ENCODE measurements around the gene GTF2B.
"Not testable (repeated sequence)": the region's sequence is repeated elsewhere in the genome, so short reads cannot be mapped to it uniquely, and the experiment has no call there.

Gene GTF2B

GRCh38 chr1:88888750-88889149, 2.6 kb downstream of the GTF2B start:
- no peak for DNase-seq (ENCODE audit: extremely low read depth in 1 of 2, low read depth in 1 of 2)

GRCh38 chr1:88885933-88886332, 5.4 kb downstream of the GTF2B start:
- no peak for DNase-seq (ENCODE audit: extremely low read depth in 1 of 2, low read depth in 1 of 2)

GRCh38 chr1:88883156-88883555, 8.2 kb downstream of the GTF2B start:
- no peak for DNase-seq (ENCODE audit: extremely low read depth in 1 of 2, low read depth in 1 of 2)

GRCh38 chr1:88880717-88881116, 10.7 kb downstream of the GTF2B start:
- not testable (repeated sequence) for DNase-seq (ENCODE audit: extremely low read depth in 1 of 2, low read depth in 1 of 2)

GRCh38 chr1:88878731-88879130, 12.6 kb downstream of the GTF2B start:
- no peak for DNase-seq (ENCODE audit: extremely low read depth in 1 of 2, low read depth in 1 of 2)

GRCh38 chr1:88877911-88878310, 13.5 kb downstream of the GTF2B start:
- DNase-seq (ENCODE audit: extremely low read depth in 1 of 2, low read depth in 1 of 2): no peak

DNA sequence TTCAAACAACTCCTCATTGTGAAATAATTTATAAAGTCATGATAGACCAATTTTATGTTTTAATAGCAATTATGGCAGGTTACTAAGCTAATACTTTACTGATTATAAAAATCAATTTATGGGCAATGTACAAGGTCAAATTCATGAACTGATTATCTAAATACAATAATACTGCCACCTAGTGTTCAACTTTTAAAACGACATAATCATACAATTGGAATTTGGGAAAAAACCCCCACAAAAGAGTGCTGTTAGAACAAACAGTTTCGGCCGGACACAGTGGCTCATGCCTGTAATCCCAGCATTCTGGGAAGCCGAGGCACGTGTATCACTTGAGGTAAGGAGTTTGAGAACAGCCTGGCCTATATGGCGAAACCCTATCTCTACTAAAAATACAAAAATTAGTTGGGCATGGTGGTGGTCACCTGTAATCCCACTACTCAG, 14.0 kb downstream of the GTF2B start:
- DNase-seq (ENCODE audit: extremely low read depth in 1 of 2, low read depth in 1 of 2): no peak

DNA sequence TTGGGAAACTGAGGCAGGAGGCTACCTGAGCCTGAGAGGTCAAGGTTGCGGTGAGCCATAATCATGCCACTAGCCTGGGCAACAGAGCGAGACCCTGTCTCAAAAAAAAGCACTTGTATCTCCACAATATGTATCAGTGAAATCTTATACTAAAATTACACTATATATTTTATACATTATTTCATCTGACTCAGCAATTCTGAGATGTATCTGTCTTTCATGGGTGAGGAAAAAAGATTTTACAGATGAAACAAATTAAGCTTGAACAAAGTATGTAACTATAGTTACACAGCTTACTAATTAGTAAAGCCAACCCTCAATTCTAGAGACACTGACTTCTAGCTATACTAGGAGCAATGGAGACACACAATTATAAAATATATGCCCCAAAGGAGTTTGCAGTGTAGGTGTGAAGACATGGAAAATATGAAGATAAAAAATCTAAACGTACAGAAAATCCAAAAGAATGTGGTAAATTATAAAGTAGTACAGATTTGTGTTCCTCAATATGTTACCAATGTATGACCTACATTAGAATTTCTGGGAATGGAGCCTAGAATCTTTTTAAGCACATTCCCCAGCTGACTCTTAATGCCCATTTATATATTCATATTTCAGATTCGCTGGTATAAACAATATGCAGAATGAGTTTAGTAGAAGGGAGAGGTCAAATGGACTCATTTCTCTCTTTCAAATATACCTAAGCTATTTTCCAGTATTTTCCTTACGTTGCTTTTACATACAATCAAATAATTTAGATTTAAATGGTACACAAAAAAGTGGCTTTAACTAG, 14.6 kb downstream of the GTF2B start:
- DNase-seq (ENCODE audit: extremely low read depth in 1 of 2, low read depth in 1 of 2): no peak

DNA sequence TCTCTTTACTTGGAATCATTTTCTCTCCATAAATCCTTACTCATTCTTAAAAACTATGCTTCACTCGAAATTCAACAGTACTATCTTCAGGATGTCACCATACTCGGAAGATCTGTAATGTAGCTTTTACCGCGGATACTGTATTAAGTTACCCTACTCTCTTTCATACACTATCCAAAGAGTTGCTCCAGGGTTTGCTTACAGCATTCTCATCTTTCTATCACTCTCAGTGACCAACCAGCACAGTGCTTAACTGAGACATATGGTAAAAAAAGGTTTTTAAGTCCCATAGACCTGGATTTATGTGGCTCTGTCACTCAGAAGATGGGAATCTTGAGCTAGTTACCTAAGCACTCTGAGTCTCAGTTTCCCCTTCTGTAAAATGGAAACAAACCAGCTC, 15.8 kb downstream of the GTF2B start:
- DNase-seq (ENCODE audit: extremely low read depth in 1 of 2, low read depth in 1 of 2): no peak

DNA sequence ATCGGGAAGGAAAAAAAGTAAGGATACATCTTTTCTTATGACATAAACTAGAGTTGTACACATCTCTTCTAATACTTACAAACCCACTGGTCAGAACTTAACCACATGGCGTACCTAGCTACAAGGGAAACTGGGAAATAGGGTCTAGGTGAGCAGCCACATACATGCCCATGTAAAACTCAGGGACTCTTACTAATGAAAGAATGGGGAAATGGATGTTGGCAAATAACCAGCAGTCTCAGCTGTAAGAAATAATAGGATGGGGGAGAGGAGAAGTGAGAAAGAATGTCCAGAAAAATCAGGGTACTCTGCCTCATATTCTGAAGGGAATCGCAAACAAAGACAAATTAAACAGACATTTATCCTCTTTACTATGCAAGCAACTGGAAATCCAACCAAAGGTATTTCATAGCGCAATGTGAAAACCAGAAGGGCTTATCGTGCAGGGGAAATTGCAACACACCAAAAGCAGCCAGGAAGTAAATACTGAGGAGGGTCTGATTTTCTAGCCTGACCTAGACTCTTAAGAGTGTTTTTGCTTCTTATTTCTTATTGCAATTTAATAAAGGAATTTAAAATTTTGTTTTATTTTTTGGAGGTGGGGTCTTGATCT, 17.5 kb downstream of the GTF2B start:
- DNase-seq (ENCODE audit: extremely low read depth in 1 of 2, low read depth in 1 of 2): no peak

- DNase-seq (ENCODE audit: extremely low read depth in 1 of 2, low read depth in 1 of 2): not testable (repeated sequence)
These were observed 21.7 kb downstream of the GTF2B start for GRCh38 chr1:88869644-88870043.

DNA sequence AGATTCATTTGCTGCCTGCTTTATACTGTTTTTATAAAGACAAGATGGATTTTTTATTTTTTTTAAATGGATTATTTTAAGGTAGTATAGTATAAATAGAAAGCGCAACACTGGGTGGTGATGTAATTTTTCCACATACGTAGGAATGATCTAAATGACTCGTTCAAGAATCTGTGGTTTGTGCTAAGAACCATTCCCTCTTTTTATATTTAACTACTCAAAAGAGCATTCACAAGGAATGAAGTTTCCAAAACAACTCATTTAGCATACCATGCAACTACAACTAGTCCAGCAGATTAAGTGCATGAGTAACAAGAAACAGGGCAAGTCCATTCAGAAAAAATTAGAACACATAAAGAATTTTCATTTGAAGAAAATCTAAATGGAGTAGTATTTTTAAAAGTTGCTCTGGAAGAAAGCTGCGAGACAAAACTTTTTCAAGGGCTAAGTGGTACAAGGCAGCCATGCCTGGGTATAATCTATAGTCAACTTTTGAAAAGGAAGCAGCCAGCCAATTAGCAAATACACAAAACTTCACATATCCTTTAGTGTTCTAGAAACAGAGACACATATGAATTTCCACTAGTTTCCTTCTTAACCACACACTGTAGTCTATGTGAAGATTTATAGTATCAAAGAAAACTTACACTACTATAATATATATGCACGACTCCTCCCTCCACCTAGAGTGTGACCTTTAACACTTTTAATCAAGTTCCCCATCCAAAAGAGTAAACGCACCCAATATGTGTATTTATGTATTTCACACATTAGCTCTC, 23.4 kb downstream of the GTF2B start:
- no peak for DNase-seq (ENCODE audit: extremely low read depth in 1 of 2, low read depth in 1 of 2)

DNA sequence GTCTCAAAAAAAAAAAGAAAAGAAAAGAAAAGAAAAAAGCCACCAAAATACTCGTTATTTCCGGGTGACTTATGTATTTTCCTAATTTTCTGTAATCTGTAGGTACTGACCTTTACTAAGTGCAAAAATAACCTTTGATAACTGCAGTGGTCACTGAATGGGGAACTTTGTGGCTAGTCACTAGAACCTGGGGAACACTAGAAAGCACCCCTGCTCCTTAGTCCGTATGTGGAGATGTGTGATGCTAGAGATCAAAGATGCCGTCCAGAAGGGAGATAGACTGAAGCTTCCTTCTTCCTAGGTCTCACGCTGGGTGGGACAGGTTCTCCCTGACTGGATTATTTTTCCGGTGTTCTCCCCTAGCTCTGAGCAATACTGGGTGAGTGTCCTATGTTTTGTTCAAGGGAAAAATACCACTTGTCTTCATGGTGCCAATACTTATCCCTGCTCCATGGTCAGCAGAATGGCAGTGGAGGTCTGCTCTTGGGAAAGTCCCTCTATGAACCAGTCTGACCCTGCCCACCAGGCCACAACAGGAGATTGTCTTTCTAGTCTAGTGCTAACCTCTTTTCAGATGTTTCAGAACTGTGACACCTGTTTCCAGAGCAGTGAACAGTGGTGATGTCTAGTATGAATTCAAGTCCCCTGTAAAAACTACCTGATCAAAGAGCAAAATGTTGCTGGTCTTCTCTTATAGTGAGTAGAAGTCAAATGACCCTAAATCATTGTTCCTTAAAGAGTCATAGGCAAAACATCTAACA, 39.9 kb downstream of the GTF2B start:
- DNase-seq (ENCODE audit: extremely low read depth in 1 of 2, low read depth in 1 of 2): no peak

DNA sequence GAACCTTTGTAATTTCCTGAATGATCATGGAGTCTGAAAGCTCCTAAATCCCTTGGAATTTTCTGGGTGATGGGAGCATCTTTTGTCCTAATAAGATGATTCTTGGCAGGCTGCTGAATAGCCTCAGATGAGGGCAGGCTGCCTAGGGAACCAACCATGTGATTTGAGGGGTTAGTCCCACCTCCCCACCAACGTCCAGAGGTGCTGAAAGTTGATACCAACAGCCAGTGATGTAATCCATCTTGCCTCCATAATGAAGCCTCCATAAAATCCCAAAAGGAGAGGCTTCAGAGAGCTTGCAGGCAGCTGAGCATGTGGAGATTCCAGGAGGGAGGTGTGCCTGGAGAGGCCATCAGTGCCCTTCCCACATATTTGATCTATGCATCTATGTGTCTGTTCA, 43.7 kb downstream of the GTF2B start:
- no peak for DNase-seq (ENCODE audit: extremely low read depth in 1 of 2, low read depth in 1 of 2)

DNA sequence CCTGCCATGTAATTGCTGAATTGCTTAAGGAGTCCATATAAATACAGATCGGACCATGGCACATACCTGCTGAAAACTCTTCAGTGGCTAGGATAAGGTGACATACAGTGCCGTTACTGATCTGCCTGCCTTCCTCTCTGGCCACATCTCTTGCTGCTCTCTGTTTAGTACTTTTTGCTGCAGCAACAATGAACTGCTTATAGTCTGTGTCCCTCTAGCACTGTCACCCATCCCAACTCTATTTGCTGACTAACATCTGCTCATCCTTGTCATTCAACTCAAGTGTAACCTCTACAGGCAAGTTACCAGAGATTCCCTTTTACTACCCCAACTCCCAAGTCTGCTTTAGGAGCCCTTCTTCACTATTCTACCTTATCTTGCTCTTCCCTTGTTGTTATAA, 65.6 kb downstream of the GTF2B start:
- no peak for DNase-seq (ENCODE audit: extremely low read depth in 1 of 2, low read depth in 1 of 2)

DNA sequence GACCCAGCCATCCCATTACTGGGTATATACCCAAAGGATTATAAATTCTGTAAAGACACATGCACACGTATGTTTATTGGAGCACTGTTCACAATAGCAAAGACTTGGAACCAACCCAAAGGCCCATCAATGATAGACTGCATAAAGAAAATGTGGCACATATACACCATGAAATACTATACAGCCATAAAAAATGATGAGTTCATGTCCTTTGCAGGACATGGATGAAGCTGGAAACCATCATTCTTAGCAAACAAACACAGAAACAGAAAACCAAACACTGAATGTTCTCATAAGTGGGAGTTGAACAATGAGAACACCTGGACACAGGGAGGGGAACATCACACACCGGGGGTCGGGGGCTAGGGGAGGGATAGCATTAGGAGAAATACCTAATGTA, 71.7 kb downstream of the GTF2B start:
- DNase-seq (ENCODE audit: extremely low read depth in 1 of 2, low read depth in 1 of 2): not testable (repeated sequence)

DNA sequence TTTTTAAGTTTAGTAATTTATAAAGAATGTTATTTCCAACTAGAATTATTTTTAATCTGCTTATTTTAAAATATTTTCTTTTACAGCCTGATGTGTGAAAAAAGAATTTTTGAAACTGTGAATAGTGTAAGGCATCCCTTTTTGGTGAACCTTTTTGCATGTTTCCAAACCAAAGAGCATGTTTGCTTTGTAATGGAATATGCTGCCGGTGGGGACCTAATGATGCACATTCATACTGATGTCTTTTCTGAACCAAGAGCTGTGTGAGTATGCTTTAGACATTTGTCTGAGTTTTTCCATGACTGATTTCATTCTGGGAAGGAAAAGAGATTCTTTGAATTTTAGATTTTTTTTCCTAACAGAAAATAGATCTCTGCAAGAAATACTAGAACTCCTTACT, 77.9 kb downstream of the GTF2B start:
- DNase-seq (ENCODE audit: extremely low read depth in 1 of 2, low read depth in 1 of 2): no peak

DNA sequence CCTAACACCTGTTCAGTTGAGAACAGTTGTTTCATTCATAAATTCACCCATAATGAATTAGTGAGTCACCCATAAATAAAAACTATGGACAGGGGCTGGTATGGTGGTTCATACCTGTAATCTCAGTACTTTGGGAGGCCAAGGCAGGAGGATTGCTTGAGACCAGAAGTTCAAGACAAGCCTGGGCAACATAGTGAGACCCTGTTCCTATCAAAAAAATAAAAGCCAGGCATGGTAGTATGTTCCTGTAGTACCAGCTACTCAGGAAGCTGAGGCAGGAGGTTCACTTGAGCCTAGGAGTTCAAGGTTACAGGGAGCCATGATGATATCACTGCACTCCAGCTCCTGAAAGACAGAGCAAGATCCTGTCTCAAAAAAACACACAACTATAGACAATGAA, 79.0 kb downstream of the GTF2B start:
- DNase-seq (ENCODE audit: extremely low read depth in 1 of 2, low read depth in 1 of 2): no peak

GRCh38 chr1:88803444-88803843, 87.9 kb downstream of the GTF2B start:
- DNase-seq (ENCODE audit: extremely low read depth in 1 of 2, low read depth in 1 of 2): no peak

DNA sequence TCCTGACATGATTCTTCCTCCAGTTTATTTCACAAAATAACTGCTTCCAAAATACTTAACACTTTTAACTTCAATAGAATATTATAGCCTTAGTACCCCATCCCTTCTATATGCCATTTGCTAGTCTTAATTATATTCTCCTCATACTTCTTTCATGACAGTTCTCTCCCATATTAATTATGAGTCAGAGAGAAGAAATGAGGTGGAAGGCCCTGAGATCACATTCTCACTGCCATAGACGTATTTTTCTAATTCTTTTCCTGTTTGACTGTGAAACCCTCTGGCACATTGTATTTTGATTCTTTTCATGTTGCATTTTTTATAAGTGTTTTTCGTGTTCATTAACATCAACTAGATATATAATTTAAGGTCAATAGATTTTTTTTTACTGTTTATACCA, 88.4 kb downstream of the GTF2B start:
- no peak for DNase-seq (ENCODE audit: extremely low read depth in 1 of 2, low read depth in 1 of 2)
